IMR-90 (cell line): Measurements from ENCODE around the gene COL8A1. TPM values are rescaled to one million over a fixed set of nuclear protein-coding genes. Genes with fewer than 3 reads are reported as not detected.

ENCODE experiments used
- ATAC-seq: fragments of 200-7000 bp; cut with Tn5 transposase; 2 replicates; pipeline ENCODE4 v1.9.1; 2020; ENCODE audit warnings: low read depth, mild to moderate bottlenecking, moderate library complexity
- BruUV-seq: library from RNA; stranded (reverse); fragments of 400-500 nt; replicated peaks from 2 replicates; lab custom pipeline; 2021; lab: Mats Ljungman, UMichigan
- CTCF ChIA-PET: fragments of 300-600 bp; formaldehyde crosslinking; extraction: SDS; loops from one replicate; lab custom pipeline; 2021; ENCODE audit warnings: antibody characterized with exemption; lab: Yijun Ruan, JAX
- POLR2A ChIA-PET: fragments of 300-600 bp; sonication (Branson Sonifier 250); formaldehyde crosslinking; loops from one replicate; lab custom pipeline; 2022; ENCODE audit warnings: antibody characterized with exemption; ENCODE audit not compliant: unreplicated experiment; lab: Charles Lee
- DNase-seq: peaks from one replicate; pipeline ENCODE4 v3.0.0; 2013
- H2AFZ ChIP-seq: replicated peaks from 2 replicates; pipeline ENCODE3; 2013; ENCODE audit warnings: low read length, mild to moderate bottlenecking; ENCODE audit not compliant: poor library complexity
- H2AK5ac ChIP-seq: 2 replicates; pipeline ENCODE4 v1.6.1; 2013; ENCODE audit warnings: low read depth, low read length, inconsistent platforms
- H2AK9ac ChIP-seq: replicated peaks from 2 replicates; pipeline ENCODE3; 2013; ENCODE audit warnings: mild to moderate bottlenecking, low read depth, low read length, moderate library complexity; ENCODE audit not compliant: poor library complexity
- H2BK120ac ChIP-seq: 2 replicates; pipeline ENCODE4 v1.6.1; 2013; ENCODE audit warnings: low read depth, low read length, inconsistent platforms
- H2BK15ac ChIP-seq: 3 replicates; pipeline ENCODE4 v1.6.1; 2013; ENCODE audit warnings: low read depth, low read length, inconsistent platforms
- H2BK20ac ChIP-seq: 2 replicates; pipeline ENCODE4 v1.6.1; 2013; ENCODE audit warnings: low read depth, mild to moderate bottlenecking, inconsistent platforms, low read length, moderate library complexity
- H2BK5ac ChIP-seq: 2 replicates; pipeline ENCODE4 v1.6.1; 2013; ENCODE audit warnings: mild to moderate bottlenecking, low read depth, low read length, inconsistent platforms; ENCODE audit not compliant: poor library complexity, severe bottlenecking
- H3K14ac ChIP-seq: replicated peaks from 2 replicates; pipeline ENCODE4 v1.6.1; 2013; ENCODE audit warnings: low read depth, low read length, inconsistent platforms
- H3K18ac ChIP-seq: 2 replicates; pipeline ENCODE4 v1.6.1; 2013; ENCODE audit warnings: low read depth, low read length, control low read depth
- H3K23ac ChIP-seq: 2 replicates; pipeline ENCODE4 v1.6.1; 2013; ENCODE audit warnings: low read depth, low read length, inconsistent platforms
- H3K27ac ChIP-seq: 2 replicates; pipeline ENCODE4 v1.5.1; 2013; ENCODE audit warnings: mild to moderate bottlenecking, control low read depth, low read length; ENCODE audit not compliant: insufficient read depth
- H3K27me3 ChIP-seq: 2 replicates; pipeline ENCODE4 v1.6.1; 2013; ENCODE audit warnings: low read length; ENCODE audit not compliant: control insufficient read depth, insufficient read depth
- H3K36me3 ChIP-seq: 2 replicates; pipeline ENCODE4 v1.6.1; 2013; ENCODE audit warnings: low read length, mixed read lengths; ENCODE audit not compliant: control insufficient read depth, insufficient read depth
- H3K4ac ChIP-seq: 2 replicates; pipeline ENCODE4 v1.6.1; 2013; ENCODE audit warnings: low read depth, low read length, inconsistent platforms
- H3K4me1 ChIP-seq: 2 replicates; pipeline ENCODE4 v1.6.1; 2013; ENCODE audit warnings: low read length, mixed read lengths; ENCODE audit not compliant: control insufficient read depth, insufficient read depth
- H3K4me2 ChIP-seq: 2 replicates; pipeline ENCODE4 v1.6.1; 2013; ENCODE audit warnings: low read depth, mild to moderate bottlenecking, control low read depth, low read length, moderate library complexity
- H3K4me3 ChIP-seq: 2 replicates; pipeline ENCODE4 v1.5.1; 2013; ENCODE audit warnings: low read depth, mild to moderate bottlenecking, control low read depth, low read length, moderate library complexity; ENCODE audit not compliant: insufficient read depth
- H3K56ac ChIP-seq: 2 replicates; pipeline ENCODE4 v1.6.1; 2013; ENCODE audit warnings: low read length, inconsistent platforms; ENCODE audit not compliant: insufficient read depth; ENCODE audit errors: extremely low read depth
- H3K79me1 ChIP-seq, 2 experiments: 2 replicates each; pipeline ENCODE4 v1.6.1; 2013; ENCODE audit warnings: low read length in 2 of 2, inconsistent platforms in 1 of 2, low read depth in 1 of 2
- H3K9ac ChIP-seq: 2 replicates; pipeline ENCODE4 v1.6.1; 2013; ENCODE audit warnings: low read depth, low read length, control low read depth
- H3K9me1 ChIP-seq: 2 replicates; pipeline ENCODE4 v1.6.1; 2013; ENCODE audit warnings: low read length, inconsistent platforms; ENCODE audit not compliant: insufficient read depth
- H3K9me3 ChIP-seq: 2 replicates; pipeline ENCODE4 v1.6.1; 2013; ENCODE audit warnings: low read length; ENCODE audit not compliant: control insufficient read depth, insufficient read depth
- H4K20me1 ChIP-seq: 2 replicates; pipeline ENCODE4 v1.6.1; 2013; ENCODE audit warnings: low read length, inconsistent platforms; ENCODE audit not compliant: insufficient read depth
- H4K5ac ChIP-seq: 2 replicates; pipeline ENCODE4 v1.6.1; 2013; ENCODE audit warnings: mild to moderate bottlenecking, low read depth, low read length, control low read depth
- H4K8ac ChIP-seq, 2 experiments: 2 replicates each; pipeline ENCODE4 v1.6.1; 2013; ENCODE audit warnings: low read depth in 2 of 2, low read length in 2 of 2, control low read depth in 1 of 2, inconsistent platforms in 1 of 2
- H4K91ac ChIP-seq: 2 replicates; pipeline ENCODE4 v1.6.1; 2013; ENCODE audit warnings: low read depth, low read length, inconsistent platforms; ENCODE audit not compliant: insufficient read depth
- BHLHE40 ChIP-seq: fragments of 150-350 bp; IDR thresholded peaks from 2 replicates; pipeline ENCODE4 v1.6.1; 2016; ENCODE audit warnings: mild to moderate bottlenecking, low read depth, low read length
- CHD1 ChIP-seq: IDR thresholded peaks from 2 replicates; pipeline ENCODE4 v1.6.1; 2012; ENCODE audit warnings: low read depth, low read length, improper control_type of control experiment
- CTCF ChIP-seq: conservative IDR thresholded peaks from 2 replicates; pipeline ENCODE4 v1.5.1; 2012; ENCODE audit warnings: mild to moderate bottlenecking, low read depth, low read length, improper control_type of control experiment
- ELK1 ChIP-seq: fragments of 150-350 bp; IDR thresholded peaks from 2 replicates; pipeline ENCODE4 v1.6.1; 2016; ENCODE audit warnings: low read depth, mild to moderate bottlenecking, low read length, moderate library complexity, borderline replicate concordance
- MAZ ChIP-seq: IDR thresholded peaks from 2 replicates; pipeline ENCODE4 v1.6.1; 2012; ENCODE audit warnings: low read depth, mild to moderate bottlenecking, low read length, improper control_type of control experiment, moderate library complexity, borderline replicate concordance
- MXI1 ChIP-seq: IDR thresholded peaks from 2 replicates; pipeline ENCODE4 v1.6.1; 2012; ENCODE audit warnings: low read depth, mild to moderate bottlenecking, low read length, moderate library complexity, borderline replicate concordance
- NFE2L2 ChIP-seq: fragments of 150-350 bp; IDR thresholded peaks from 2 replicates; pipeline ENCODE4 v1.6.1; 2016; ENCODE audit warnings: low read depth, mild to moderate bottlenecking, low read length
- POLR2A ChIP-seq: IDR thresholded peaks from 2 replicates; pipeline ENCODE4 v1.6.1; 2012; ENCODE audit warnings: mild to moderate bottlenecking, low read depth, low read length
- RAD21 ChIP-seq: IDR thresholded peaks from 2 replicates; pipeline ENCODE4 v1.6.1; 2012; ENCODE audit warnings: low read length, improper control_type of control experiment
- RFX5 ChIP-seq: IDR thresholded peaks from 2 replicates; pipeline ENCODE4 v1.8.0; 2012; ENCODE audit warnings: low read depth, mild to moderate bottlenecking, low read length, moderate library complexity
- USF2 ChIP-seq: fragments of 150-350 bp; IDR thresholded peaks from 2 replicates; pipeline ENCODE4 v1.6.1; 2017; ENCODE audit warnings: mild to moderate bottlenecking, antibody characterized with exemption, low read length, low read depth
- WGBS, 2 experiments: methylation state at CpG; one replicate each; pipeline versions ENCODE4 v1.1.5 to v1.1.7; 2013; ENCODE audit warnings: missing lambda C conversion rate in 2 of 2; ENCODE audit not compliant: insufficient read length in 1 of 2; ENCODE audit errors: extremely low coverage in 2 of 2; 5-methylcytosine and 5-hydroxymethylcytosine counted together
- dilution Hi-C: fragments of 300-500 bp; cut with HindIII; formaldehyde crosslinking; loops from one replicate; pipeline ENCODE4 v1.14.3; 2018; ENCODE audit warnings: low sequenced_read_pairs; ENCODE audit not compliant: unreplicated experiment
- in situ Hi-C: fragments of 300-500 bp; cut with MboI; formaldehyde crosslinking; loops from 3 replicates; pipeline ENCODE4 v1.14.3; 2019; ENCODE audit warnings: low sequenced_read_pairs, inconsistent platforms, mixed read lengths
- intact Hi-C: fragments of 100-400 bp; cut with micrococcal nuclease; formaldehyde crosslinking; loops from 2 replicates; pipeline ENCODE4 v1.10.0; 2022
- polyA plus RNA-seq, 3 experiments: library from polyadenylated mRNA; depleted of rRNA; stranded (reverse); fragments of >200 nt; gene quantifications; 2 replicates each; pipeline ENCODE4 v1.2.3, GENCODE V29; 2012; ENCODE audit warnings: low replicate concordance in 1 of 3
- total RNA-seq: library from RNA; depleted of rRNA; stranded (reverse); fragments of >200 nt; gene quantifications from 2 replicates; pipeline ENCODE4 v1.2.3, GENCODE V29; 2012

The COL8A1 gene
- total and polyA plus RNA-seq, 2 of the 4 experiments (the other 2 are of a cell fraction) = 119 to 151 TPM

GRCh38 chr3:99697250-99697649 is 58.9 kb downstream of the COL8A1 start:
- Histone ChIP-seq H2BK15ac (no peak overlapping the region), H2AFZ (no peak overlapping the region), H3K56ac (no peak overlapping the region), H3K27me3 (no peaks in the 10 kb centered on the region), H4K91ac (no peak overlapping the region), H3K9ac (no peak overlapping the region), H3K36me3 (peaks cover 5% of the 10 kb centered on the region), H2AK5ac (no peak overlapping the region), H3K18ac (no peak overlapping the region), H4K20me1 (no peaks in the 10 kb centered on the region), H3K9me1 (peaks cover 8% of the 10 kb centered on the region), H2BK20ac (no peak overlapping the region), H2BK120ac (no peak overlapping the region), H3K79me1 (peaks cover 10 to 32% of the 10 kb centered on the region in 2 experiments), H3K4me2 (no peak overlapping the region), H4K8ac (no peak overlapping the region), H3K27ac (no peak overlapping the region), H2AK9ac (no peak overlapping the region), H3K4ac (no peak overlapping the region), H3K4me3 (no peak overlapping the region), H3K23ac (no peak overlapping the region), H3K9me3 (peaks cover 3% of the 10 kb centered on the region; the same call in 1 of the 2 replicates), H2BK5ac (no peak overlapping the region), H3K14ac (no peak overlapping the region), H4K5ac (no peak overlapping the region), H3K4me1 (peaks cover 7% of the 10 kb centered on the region)
- TF ChIP-seq CTCF (no peak), RFX5 (no peak), MAZ (no peak), NFE2L2 (no peak), BHLHE40 (no peak), ELK1 (no peak), CHD1 (no peak), MXI1 (no peak), POLR2A (no peak), USF2 (no peak), RAD21 (no peak)
- no peak for ATAC-seq
- intact Hi-C loops (no loop called here), dilution Hi-C loops (no loop called here), in situ Hi-C loops (no loop called here)
- no TSS peak for BruUV-seq
- ChIA-PET CTCF (no interaction called here), POLR2A (no interaction called here)
- DNase-seq = no peak
- no CpG with 5 or more reads among the region's 5 CpGs for WGBS, 2 experiments
